ENCODE results near the gene ZSCAN5B.
"Not testable (repeated sequence)": the region's sequence is repeated elsewhere in the genome, so short reads cannot be mapped to it uniquely, and the experiment has no call there.

Gene ZSCAN5B

GRCh38 chr19:56150358-56150757 lies 47.2 kb downstream of the ZSCAN5B start:
- H3K4me3 ChIP-seq (ENCODE audit: low read depth, low read length): no peak overlapping the region
- DNase-seq (ENCODE audit: low read depth): no peak
- TF ChIP-seq POLR2A (IDR thresholded peaks at IDR 0.05; ENCODE audit: extremely low read depth, insufficient read length): no peak
- no peak for TF ChIP-seq MAX (IDR thresholded peaks at IDR 0.05; ENCODE audit: low read depth, low read length)
- no peak for TF ChIP-seq CTCF (IDR thresholded peaks at IDR 0.05; ENCODE audit: low read depth, low read length)
- TF ChIP-seq MYC (IDR thresholded peaks at IDR 0.05; ENCODE audit: low read depth, low read length): no peak

- DNase-seq (ENCODE audit: low read depth): no peak
- TF ChIP-seq MAX (IDR thresholded peaks at IDR 0.05; ENCODE audit: low read depth, low read length): no peak
- TF ChIP-seq CTCF (IDR thresholded peaks at IDR 0.05; ENCODE audit: low read depth, low read length): no peak
- no peak for TF ChIP-seq MYC (IDR thresholded peaks at IDR 0.05; ENCODE audit: low read depth, low read length)
- TF ChIP-seq POLR2A (IDR thresholded peaks at IDR 0.05; ENCODE audit: extremely low read depth, insufficient read length): no peak
- H3K4me3 ChIP-seq (ENCODE audit: low read depth, low read length): no peak overlapping the region
These were observed 47.9 kb downstream of the ZSCAN5B start for GRCh38 chr19:56149656-56150038.

GRCh38 chr19:56148955-56149655 lies 48.5 kb downstream of the ZSCAN5B start:
- not testable (repeated sequence) for DNase-seq (ENCODE audit: low read depth); H3K4me3 ChIP-seq (ENCODE audit: low read depth, low read length)

GRCh38 chr19:56148096-56148495 lies 49.5 kb downstream of the ZSCAN5B start:
- TF ChIP-seq CTCF (IDR thresholded peaks at IDR 0.05; ENCODE audit: low read depth, low read length): no peak
- TF ChIP-seq POLR2A (IDR thresholded peaks at IDR 0.05; ENCODE audit: extremely low read depth, insufficient read length): no peak
- TF ChIP-seq MYC (IDR thresholded peaks at IDR 0.05; ENCODE audit: low read depth, low read length): no peak
- TF ChIP-seq MAX (IDR thresholded peaks at IDR 0.05; ENCODE audit: low read depth, low read length): no peak
- no peak overlapping the region for H3K4me3 ChIP-seq (ENCODE audit: low read depth, low read length)
- DNase-seq (ENCODE audit: low read depth): no peak

GRCh38 chr19:56147307-56147706 lies 50.3 kb downstream of the ZSCAN5B start:
- H3K4me3 ChIP-seq (ENCODE audit: low read depth, low read length): no peak overlapping the region
- DNase-seq (ENCODE audit: low read depth): no peak
- TF ChIP-seq MAX (IDR thresholded peaks at IDR 0.05; ENCODE audit: low read depth, low read length): no peak
- no peak for TF ChIP-seq MYC (IDR thresholded peaks at IDR 0.05; ENCODE audit: low read depth, low read length)
- no peak for TF ChIP-seq CTCF (IDR thresholded peaks at IDR 0.05; ENCODE audit: low read depth, low read length)
- TF ChIP-seq POLR2A (IDR thresholded peaks at IDR 0.05; ENCODE audit: extremely low read depth, insufficient read length): no peak

GRCh38 chr19:56146904-56147303 lies 50.7 kb downstream of the ZSCAN5B start:
- no peak overlapping the region for H3K4me3 ChIP-seq (ENCODE audit: low read depth, low read length)
- no peak for DNase-seq (ENCODE audit: low read depth)
- TF ChIP-seq POLR2A (IDR thresholded peaks at IDR 0.05; ENCODE audit: extremely low read depth, insufficient read length): no peak
- TF ChIP-seq MAX (IDR thresholded peaks at IDR 0.05; ENCODE audit: low read depth, low read length): no peak
- no peak for TF ChIP-seq MYC (IDR thresholded peaks at IDR 0.05; ENCODE audit: low read depth, low read length)
- no peak for TF ChIP-seq CTCF (IDR thresholded peaks at IDR 0.05; ENCODE audit: low read depth, low read length)

Measured in NB4 (cell line).